MM.1S (cell line): ENCODE measurements around the gene PRKG1.

Source experiments
- CTCF ChIP-seq: fragments of 300-600 bp; sonication (generic); IDR thresholded peaks from 2 replicates; pipeline ENCODE4 v1.5.1; 2016; ENCODE audit warnings: antibody characterized with exemption, low read length, mixed read lengths
- EZH2 ChIP-seq: fragments of 300-600 bp; sonication (generic); optimal IDR thresholded peaks from 2 replicates; pipeline ENCODE3; 2017; ENCODE audit warnings: low read depth, mild to moderate bottlenecking, antibody characterized with exemption, low read length, mixed read lengths

- no peak for TF ChIP-seq CTCF
- no peak for TF ChIP-seq EZH2
These were observed 861.1 kb downstream of the PRKG1 start for GRCh38 chr10:51935341-51935740.
